Activated naive CD4-positive, alpha-beta T cell treated with Interleukin-2 at 50 U/mL for 16 hours (primary cell): ENCODE measurements around the gene MAF.

ENCODE experiments used
- DNase-seq: peaks from one replicate; pipeline ENCODE4 v3.0.0-alpha.2; 2020

Gene MAF

DNA sequence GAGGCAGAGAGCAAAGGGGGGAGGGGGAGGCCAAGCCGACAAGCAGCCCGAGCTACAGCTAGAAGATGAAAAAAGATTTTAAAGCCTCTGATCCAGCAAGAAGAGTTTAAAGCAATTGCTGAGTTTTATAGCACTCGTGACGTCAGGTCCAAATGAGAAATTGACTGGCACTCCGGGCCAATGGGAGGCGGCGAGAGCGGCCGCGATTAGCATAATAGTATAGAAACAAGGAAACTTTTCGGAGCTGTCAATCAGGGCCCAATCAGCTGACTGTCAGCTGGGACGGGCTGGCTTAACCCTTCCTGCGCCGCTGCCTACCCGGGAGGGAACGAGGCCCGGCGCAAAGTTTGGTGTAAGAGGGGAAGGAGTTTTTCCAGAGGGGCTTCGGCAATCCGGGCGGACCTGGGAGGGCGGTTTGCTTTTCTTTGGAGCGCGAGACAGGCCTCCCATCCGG is at the start of gene MAF:
TSS of gene MAF (minus strand) at position 100 of the 454 bp plus-strand sequence. CDS start 835 bp downstream, outside the sequence.
- peak; percentile 92 for DNase-seq

DNA sequence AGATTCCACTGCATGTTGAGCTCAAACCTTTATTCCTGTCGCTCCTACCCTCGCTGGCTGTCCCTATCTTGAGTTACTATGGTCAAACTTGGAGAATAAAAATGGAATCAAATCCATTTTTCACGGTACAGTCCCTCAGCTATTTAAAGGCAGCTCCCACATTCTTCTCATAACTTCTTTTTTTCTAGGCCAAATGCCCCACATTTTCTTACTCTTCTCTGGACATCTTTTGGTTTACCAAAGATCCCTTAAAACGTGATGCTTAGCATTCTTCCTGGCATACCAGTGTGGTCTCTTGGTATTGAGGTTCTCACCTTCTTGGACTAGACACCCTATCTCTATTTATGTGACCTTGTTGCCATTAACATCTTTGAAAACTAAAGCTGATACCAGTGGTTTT is 48.3 kb upstream of the MAF start:
- DNase-seq: no peak

DNA sequence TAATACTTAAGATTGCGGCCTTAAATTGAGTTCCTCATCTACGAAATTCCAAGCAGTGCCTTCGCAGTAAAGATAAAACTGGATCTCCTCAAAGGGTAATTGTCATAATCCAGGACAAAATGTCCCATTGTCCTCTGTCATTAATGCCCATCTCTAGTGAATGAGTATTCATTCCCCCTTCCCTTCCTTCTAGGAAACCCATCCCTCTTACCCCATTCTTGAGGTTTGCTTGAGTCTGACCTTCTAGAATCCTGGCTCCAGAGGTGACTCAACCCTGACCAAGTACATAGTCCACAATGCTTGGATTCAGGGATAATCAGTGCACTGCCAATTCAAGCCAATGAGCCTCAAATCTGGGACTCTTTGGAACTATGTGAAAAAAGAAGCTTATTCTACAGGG is 47.0 kb upstream of the MAF start:
- DNase-seq: no peak

DNA sequence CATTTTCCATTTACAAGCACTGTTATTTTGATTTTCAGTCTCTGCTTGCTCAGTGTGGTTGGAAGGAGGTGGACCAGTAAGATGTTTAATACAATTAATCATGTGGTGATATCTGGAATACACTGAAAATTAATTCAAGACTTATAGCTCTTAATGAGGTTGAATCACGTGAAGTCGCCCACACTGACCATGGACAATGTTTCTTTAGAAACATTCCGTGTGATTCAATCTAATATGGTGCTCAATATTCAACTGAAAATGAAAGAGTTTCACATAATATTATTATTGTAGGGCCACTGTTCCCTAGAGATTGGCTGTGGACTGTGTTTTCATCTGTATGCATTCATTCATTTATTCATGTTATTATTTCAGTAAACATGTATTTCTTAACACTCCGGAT is 45.2 kb upstream of the MAF start:
- DNase-seq: no peak

DNA sequence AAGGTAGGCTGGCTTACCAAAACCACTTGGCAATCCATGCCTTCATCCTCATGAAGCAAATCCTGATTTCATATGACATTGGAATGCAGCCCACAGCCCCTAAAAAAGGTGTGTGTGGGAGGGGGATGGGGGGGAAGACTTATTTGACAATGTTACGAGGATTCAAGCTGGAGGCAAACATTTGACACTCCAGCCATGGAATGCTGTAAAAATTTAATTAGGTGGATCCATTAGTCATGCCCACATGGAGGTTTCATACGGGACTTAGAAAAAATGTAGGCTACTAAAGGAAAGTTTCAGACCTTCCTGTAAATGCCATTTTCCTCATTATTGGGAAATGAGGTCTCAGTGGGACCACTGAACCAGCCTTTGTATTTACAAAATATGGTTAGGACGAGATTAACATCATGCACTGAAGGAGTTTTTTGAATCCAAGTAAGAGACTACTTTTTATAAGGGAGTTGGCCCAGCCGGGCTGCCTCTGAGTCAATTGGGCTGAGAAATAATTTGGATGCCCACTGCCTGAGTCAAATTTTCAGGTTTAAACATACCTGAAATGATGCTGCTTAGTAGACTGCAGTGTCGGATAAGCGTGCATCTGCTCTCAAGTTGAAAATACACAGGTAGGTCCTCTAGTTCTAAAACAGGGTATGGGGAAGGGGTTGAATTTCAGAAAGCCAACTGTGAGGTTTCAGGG is 44.6 kb upstream of the MAF start:
- no peak for DNase-seq

DNA sequence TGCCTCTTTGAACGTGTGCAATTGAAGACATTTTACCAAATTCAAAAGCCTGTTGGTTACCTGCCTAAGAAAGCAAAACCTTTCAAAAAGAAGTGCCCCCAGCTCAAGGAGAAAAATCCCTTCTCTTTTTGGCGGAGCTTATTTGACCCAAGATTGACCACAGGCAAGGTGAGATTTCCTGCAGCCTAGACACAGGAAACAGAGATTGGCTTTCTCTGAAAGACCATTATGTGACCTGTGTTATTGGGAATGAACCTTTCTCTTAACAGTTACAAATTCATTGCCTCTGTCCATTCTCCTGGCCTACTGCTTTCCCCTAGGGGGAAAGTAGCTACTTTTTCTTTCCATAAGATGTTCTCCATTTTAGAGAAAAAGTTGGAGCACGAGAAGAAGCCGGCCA is 42.1 kb upstream of the MAF start:
- DNase-seq: no peak

DNA sequence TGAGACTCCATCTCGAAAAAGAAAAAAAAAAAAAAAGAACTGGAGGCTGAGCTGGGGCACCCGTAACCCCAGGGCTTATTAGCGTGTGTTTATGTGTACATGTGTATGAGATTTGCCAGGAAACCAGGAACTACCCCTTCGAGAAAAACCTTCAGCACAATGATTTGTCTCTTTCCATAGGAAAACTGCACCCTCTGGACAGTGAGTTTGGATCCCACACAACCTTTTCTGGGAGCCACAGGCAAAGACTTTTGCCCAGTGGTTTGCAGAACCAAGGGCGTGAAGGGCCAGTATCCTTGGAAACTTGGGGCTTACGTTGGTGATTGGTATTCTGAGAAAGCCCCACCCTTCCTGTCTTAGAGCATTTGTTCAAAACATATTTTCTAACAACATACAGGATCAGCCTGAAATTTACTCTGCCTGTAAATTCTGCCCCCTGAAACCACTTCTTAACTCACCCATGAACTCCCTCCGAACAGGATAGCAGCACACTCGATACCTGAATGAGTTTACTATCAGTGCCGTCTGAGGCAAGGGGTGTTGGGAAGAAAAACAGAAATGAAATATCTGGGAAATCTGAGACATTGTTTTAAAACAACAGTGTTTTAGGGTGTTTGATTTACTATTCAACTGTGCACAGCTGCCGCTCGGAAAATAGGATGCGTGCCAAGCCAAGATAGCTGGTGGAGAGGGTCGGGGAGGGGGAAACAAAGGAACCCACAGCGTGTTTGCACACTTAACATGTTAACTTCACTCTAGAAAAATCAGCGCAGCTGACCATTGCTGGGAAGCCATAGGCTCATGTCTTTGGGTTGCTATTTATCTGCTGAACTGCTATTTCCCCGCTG is 40.2 kb upstream of the MAF start:
- no peak for DNase-seq

DNA sequence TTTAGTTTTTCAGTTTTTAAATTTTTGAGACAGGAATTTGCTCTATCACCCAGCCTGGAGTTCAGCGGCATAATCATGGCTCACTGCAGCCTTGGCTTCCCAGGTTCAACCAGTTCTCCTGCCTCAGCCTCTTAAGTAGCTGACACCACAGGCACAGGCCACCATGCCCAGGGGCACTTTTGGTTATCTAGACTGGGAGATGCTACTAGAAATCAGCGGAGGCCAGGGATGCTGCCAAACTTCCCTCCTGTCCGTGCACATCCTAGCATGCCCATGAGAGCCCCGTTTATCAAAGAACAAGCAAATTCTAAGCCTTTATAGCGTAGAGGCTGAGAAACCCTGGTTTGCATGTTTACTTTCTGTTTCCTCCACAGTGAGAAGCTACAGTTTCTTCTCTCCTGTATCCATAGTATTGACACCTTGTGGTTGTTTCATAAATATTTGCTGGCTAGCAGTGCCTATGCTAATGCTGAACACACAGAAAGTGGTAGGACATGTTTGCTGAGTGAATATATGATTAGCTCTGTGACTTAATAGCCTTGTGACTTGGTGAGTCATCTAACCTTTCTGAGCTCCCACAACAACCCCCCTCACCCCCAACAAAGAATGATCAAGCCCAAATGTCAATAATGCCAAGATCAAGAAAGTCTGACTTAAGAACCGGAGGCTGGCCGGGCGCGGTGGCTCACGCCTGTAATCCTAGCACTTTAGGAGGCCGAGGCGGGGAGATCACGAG is 39.2 kb upstream of the MAF start:
- peak; percentile 35 for DNase-seq

DNA sequence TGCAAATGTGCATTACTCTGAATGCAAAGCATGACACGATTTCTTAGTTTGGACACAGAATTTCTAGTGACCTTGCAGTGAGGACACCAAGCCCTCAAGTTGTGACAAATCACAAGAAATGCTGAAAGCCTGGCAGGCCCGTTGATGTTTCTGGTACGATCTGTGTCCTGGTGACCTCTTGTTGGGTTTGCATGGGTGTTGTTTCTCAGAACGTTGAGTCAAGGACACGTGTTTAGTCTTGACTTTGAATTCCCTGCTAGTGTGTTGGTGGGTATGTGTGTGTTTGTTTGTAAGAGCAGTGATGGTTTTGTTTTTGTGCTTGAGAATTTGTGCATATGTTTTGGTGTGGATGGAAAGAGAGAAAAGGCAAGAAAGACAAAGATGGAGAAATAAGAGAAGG is 37.8 kb upstream of the MAF start:
- no peak for DNase-seq

DNA sequence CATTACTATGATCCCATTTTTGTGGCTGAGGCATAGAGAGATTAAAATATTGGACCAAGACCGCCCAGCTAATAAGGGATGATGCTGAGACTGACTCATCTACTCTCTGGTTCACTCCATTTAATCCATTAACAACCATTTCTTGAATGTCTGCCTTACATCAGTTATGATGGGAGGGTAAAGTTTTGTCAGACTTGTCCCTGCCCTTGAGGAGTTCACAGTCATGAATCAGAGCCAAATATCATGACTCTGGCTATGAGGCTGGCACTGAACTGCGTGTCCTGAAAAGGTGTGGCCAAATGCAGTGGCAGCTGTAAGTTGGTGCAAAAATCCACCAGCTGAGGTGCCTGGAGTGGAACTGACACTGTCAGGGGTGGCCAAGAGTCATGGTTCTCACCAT is 35.0 kb upstream of the MAF start:
- DNase-seq: no peak

DNA sequence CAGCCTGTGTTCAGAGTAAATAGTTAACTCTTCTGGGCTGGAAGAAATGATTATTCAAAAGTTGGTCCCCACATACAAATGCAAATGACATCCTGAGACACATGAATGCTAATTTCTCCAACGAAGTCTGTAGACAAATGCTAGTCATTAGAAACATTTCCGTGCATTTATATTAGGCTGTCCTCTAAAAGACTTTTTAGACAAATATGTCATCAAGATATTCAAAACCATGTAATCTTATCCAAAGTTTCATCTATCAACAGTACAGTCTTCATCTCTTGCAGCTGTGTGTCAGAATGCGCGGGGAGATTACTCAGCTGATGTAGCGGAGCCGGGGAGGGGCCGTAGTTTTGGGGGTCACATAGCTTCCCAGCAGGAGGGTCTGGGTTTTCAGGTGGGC is 33.8 kb upstream of the MAF start:
- DNase-seq: no peak

DNA sequence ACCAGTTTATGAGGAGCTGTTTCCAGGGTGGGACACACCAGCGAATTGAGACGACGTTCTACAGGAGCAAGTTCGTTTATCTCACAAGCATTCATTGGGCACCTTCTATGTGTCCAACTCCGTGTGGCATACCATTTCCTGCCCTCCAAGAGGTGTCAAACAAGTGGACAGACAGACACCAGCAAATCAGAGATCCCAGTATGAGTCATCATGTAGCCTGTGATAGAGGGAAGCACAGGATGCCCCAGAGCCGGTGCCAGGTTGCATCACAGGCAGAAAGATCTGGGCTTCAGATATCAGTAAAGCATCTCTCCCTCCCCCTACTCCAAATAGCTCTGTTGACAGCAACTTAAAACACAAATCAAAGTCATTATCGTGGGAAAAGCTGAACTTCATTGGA is 31.8 kb upstream of the MAF start:
- DNase-seq: peak; percentile 15

DNA sequence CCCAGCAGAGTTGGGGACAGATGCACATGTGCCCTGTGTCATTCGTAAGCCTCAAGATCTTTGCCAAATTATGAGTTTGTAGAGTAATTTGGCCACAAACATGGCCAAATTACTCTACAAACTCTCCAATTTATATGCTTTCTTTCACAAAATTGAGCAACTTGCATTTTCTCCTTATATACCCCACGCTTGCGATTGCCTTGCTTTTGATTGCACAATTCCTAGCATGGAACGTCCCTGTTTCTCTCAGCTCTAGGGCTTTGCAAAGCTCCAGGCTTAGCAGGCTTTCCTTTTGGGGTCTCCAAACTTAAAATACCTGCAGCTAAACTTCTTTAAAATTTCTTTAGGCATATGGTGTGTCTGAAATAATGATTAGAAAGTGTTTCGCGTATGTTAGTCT is 28.5 kb upstream of the MAF start:
- no peak for DNase-seq

DNA sequence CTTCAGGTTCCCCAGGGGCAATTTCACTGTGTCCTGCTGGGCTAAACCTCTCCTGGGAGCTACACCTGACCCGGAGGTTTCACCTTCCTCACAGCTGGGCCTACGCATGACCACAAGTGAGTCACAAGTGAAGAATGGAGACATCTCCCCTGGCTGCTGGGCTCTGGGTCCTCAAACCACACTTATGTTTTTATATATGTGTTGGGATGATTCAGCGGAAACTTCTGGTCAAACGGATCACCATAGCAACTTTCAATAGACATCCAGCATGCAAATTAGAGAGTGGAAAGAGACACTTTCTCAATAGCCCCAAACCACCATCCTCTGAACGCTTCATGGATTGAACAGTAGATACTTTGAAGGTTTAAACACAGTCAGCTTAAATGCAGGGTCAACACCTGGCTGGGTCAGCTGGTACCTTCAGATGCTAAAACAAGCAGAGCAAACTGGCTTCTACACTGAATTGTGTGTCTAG is 28.0 kb upstream of the MAF start:
- DNase-seq: peak; percentile 84

DNA sequence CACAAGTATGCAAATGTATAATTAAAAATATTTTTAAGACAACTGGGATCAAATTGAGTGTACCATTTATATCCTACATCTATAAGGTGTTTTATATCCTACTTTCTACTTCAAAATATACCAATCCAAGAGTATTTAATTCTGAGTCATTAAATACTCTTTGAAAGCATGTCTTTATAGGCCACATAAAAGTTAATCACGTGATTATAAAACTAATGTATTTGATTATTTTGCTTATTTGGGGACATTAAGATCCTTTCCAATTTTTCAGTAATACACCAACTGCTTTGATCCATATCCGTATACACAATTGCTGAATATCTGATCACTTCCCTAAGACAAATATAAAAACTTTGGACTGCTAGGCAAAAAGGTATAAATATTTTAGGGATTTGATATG is 26.6 kb upstream of the MAF start:
- no peak for DNase-seq

DNA sequence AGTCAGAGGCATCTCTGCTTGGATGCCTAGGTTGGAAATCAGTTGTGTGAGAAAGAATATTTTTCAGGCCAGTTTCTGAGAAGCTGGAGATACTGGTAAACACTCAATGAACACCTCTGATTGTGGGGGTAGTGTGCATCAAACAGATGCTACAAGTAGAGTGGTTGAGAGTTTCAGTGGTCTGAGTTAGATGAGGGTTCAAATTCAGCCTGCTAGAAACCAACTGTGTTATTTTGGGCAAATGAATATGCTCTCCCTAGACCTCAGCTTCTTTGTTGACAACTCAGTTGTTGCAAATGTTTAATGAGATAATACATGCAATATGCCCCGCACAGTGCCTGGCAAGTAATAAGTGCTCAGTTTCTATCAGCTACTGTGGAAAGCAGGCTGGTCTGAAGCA is 25.2 kb upstream of the MAF start:
- DNase-seq: no peak

DNA sequence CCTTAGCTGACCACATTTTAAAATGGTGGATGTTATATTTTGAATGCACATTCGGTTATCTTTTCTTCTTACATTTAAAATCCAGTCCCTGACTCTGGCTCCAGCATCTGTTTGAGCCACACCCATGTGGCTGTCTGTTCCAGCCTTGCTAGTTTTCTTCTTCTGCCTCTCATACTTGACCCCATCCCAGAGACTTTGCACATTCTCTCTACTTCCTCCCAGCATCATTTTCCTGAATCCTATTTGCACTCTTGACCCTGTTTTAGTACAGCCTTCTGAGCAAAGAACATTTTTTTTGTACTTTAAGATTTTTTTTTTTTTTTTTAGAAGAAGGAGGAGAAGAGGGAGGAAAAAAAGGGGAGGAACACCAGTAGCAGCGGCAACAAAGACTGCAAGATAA is 23.3 kb upstream of the MAF start:
- DNase-seq: no peak

DNA sequence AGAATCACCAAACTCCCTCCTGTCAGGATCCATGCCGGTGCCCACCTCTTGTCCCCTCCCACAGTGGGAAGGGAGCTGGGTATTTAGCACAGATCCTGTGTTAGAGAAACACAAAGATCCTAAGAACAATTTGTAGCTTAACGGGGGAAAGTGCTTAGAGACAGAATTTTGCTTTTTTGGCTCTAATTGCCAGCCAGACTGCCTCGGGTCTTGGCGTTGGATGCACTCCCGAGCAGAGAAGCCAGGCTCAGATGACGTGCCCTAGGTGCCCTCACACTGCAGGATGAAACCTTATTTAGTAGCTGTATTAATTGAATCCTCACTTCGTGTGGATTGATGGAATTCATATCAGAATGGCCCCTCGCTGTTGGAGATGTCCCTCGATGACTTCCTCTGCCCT is 22.5 kb upstream of the MAF start:
- no peak for DNase-seq

DNA sequence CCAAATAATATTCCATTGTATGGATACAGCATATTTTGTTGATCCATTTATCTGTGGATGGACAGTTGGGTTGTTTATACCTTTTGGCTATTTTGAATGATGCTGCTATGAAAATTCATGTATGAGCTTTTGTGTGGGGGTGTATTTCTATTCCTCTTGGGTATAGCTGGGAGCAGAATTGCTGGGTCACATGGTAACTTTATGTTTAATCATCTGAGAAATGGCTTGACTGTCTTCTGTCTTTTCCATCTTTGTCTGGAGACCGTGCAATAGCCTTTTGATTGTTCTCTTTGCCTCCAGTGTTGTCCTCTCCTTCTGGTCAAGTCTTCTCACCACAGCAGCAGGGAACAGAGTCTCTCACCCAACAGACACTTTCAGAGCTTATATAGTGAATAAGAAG is 20.5 kb upstream of the MAF start:
- DNase-seq: no peak

DNA sequence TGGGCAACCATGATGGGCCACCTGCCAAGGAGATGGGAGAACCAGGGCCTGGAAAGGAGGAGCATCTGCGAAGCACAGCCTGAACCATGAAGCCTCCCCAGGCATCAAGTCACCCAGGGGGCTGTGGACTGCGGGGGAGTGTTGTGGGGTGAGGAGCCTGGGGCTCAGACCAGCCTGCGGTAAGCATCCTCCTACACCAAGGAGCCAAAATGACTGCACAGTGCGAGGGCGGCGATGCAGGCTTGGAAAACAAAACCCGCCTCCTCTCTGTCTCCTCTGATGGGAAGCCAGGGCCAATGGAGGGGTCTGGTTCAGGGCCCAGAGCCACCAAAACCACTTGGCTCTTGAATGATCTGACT is 18.1 kb upstream of the MAF start:
- DNase-seq: peak; percentile 84

DNA sequence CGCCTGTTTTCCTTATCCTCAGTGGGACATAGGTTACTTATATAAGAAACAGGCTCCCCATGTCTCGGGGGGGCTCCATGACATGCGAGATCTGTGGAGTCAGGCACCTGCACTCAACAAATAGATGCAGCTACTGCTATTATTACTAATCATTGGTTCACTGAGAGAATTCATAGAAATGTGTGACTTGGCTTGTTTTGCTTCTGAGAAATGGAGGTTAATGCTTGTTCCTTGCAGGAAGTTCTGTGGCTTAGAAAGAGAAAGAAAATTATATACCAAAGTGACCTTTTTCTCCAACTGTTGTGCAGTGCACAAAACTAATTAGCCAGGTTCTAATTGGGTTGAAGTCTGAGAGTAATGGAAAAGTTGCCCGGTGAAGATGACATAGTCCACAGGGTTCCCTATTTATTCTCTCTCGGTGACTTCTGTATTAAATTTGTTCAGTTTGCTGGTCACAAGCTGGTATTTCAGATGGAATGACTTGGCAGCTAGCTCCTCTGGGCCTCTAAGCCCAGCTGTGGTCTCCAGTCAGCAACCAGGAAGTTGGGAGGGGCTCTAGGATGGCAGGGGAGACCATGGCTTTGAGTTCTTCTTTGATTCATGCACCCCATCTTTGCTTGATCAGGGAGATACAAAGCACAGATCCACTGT is 17.6 kb upstream of the MAF start:
- DNase-seq: peak; percentile 43

DNA sequence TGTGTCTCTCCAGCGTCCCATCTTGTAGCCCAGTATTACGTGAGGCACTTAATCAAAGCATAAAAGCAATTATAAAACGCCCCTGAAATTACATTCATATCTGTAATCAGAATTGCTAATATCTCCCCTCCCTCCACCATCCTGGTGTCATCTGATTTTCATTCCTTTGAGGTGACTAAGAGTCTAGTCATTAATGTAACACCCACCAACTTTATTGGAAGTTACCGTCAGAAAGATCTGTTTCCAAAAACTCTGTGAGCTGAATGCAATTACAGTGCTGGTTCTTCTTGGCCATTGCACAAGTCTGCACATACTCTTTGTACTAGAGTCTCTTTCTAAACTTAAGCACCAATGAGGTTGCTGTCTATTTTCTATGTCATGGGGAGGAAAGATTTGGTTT is 12.5 kb upstream of the MAF start:
- no peak for DNase-seq

DNA sequence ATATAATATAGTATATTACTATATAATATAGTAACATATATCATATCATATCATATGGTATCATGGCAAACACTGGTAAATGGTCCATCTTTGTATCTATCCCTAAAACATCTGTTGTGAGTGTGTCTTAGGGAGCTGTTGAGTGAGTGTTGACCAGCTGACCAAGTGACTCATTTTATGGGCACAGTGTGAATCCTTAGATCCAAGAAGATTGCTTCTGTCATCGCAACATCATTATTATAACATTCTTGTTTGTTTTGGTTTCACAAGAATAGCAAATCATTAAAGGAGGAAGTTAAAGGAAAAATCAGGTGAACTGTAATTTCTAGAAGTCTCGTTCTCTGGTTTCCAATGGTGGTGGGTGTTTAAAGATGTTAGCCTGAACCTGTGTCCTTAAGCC is 11.7 kb upstream of the MAF start:
- no peak for DNase-seq
